PC-3 (cell line): ENCODE results near the gene TREML4. TPM values are rescaled to one million over a fixed set of nuclear protein-coding genes. Genes with fewer than 3 reads are reported as not detected.

Experiments
- ATAC-seq: fragments of 200-7000 bp; cut with Tn5 transposase; 2 replicates; pipeline ENCODE4 v1.9.1; 2020; ENCODE audit warnings: mild to moderate bottlenecking, moderate library complexity
- BruUV-seq: library from RNA; stranded (reverse); fragments of 400-500 nt; replicated peaks from 2 replicates; lab custom pipeline; 2021; lab: Mats Ljungman, UMichigan
- CTCF ChIA-PET: fragments of 300-600 bp; sonication (Branson Sonifier 250); formaldehyde crosslinking; loops from one replicate; lab custom pipeline; 2022; ENCODE audit warnings: antibody characterized with exemption; lab: Charles Lee
- POLR2A ChIA-PET: fragments of 300-600 bp; sonication (Branson Sonifier 250); formaldehyde crosslinking; loops from one replicate; lab custom pipeline; 2022; ENCODE audit warnings: antibody characterized with exemption; ENCODE audit not compliant: unreplicated experiment; lab: Charles Lee
- DNase-seq: peaks from one replicate; pipeline ENCODE4 v3.0.0-alpha.2; 2015
- H2AFZ ChIP-seq: fragments of 300-600 bp; sonication (generic); 2 replicates; pipeline ENCODE4 v1.6.0; 2016; ENCODE audit warnings: antibody characterized with exemption, low read length
- H3F3A ChIP-seq: fragments of 300-600 bp; sonication (generic); one replicate; pipeline ENCODE4 v1.6.0; 2017; ENCODE audit warnings: antibody characterized with exemption, low read length, control low read depth, mild to moderate bottlenecking; ENCODE audit not compliant: unreplicated experiment
- H3K27ac ChIP-seq: fragments of 300-600 bp; sonication (generic); 2 replicates; pipeline ENCODE4 v1.5.1; 2016; ENCODE audit warnings: mild to moderate bottlenecking, low read length
- H3K27me3 ChIP-seq: fragments of 300-600 bp; sonication (generic); 2 replicates; pipeline ENCODE4 v1.6.1; 2016; ENCODE audit warnings: low read length, mixed read lengths
- H3K36me3 ChIP-seq: fragments of 300-600 bp; sonication (generic); 2 replicates; pipeline ENCODE4 v1.6.1; 2016; ENCODE audit warnings: low read depth, mixed run types, low read length, mixed read lengths
- H3K4me1 ChIP-seq: fragments of 300-600 bp; sonication (generic); 2 replicates; pipeline ENCODE4 v1.5.1; 2016; ENCODE audit warnings: low read length; ENCODE audit not compliant: insufficient read depth
- H3K4me2 ChIP-seq: fragments of 300-600 bp; sonication (generic); 2 replicates; pipeline ENCODE4 v1.6.0; 2016; ENCODE audit warnings: low read length
- H3K4me3 ChIP-seq: fragments of 300-600 bp; sonication (generic); 2 replicates; pipeline ENCODE4 v1.5.1; 2016; ENCODE audit warnings: mild to moderate bottlenecking, low read length, mixed read lengths
- H3K79me2 ChIP-seq: fragments of 300-600 bp; sonication (generic); 2 replicates; pipeline ENCODE4 v1.6.1; 2017; ENCODE audit warnings: low read length, mixed read lengths
- H3K9ac ChIP-seq: fragments of 300-600 bp; sonication (generic); 2 replicates; pipeline ENCODE4 v1.6.0; 2016; ENCODE audit warnings: mild to moderate bottlenecking, low read length
- H3K9me2 ChIP-seq: fragments of 300-600 bp; sonication (generic); replicated peaks from 2 replicates; pipeline ENCODE4 v1.6.1; 2016; ENCODE audit warnings: mixed run types, low read length, mixed read lengths
- H3K9me3 ChIP-seq: fragments of 300-600 bp; sonication (generic); 2 replicates; pipeline ENCODE4 v1.6.1; 2016; ENCODE audit warnings: low read length, mixed read lengths
- H4K20me1 ChIP-seq: fragments of 300-600 bp; sonication (generic); 2 replicates; pipeline ENCODE4 v1.6.1; 2016; ENCODE audit warnings: low read length, mixed read lengths
- EZH2 ChIP-seq: fragments of 300-600 bp; sonication (generic); IDR thresholded peaks from one replicate; pipeline ENCODE4 v1.6.1; 2017; ENCODE audit warnings: antibody characterized with exemption, mild to moderate bottlenecking, low read length; ENCODE audit not compliant: unreplicated experiment
- EZH2phosphoT487 ChIP-seq: fragments of 300-600 bp; sonication (generic); IDR thresholded peaks from 2 replicates; pipeline ENCODE4 v1.6.1; 2018; ENCODE audit warnings: mild to moderate bottlenecking, antibody characterized with exemption, low read length, borderline replicate concordance
- intact Hi-C: fragments of 100-400 bp; cut with micrococcal nuclease; formaldehyde crosslinking; loops from 2 replicates; pipeline ENCODE4 v1.9.0; 2023
- total RNA-seq: library from RNA; depleted of rRNA; stranded (reverse); fragments of >200 nt; gene quantifications from 2 replicates; pipeline ENCODE4 v1.2.3, GENCODE V29; 2014
- TF ChIP-seq, protein P1 (sequence below): fragments of 300-600 bp; sonication (generic); conservative IDR thresholded peaks from 2 replicates; pipeline ENCODE4 v1.5.1; 2017; ENCODE audit warnings: antibody characterized with exemption, low read depth, mild to moderate bottlenecking, low read length

Gene TREML4
- total RNA-seq, 1 experiment from 2014 or later = not detected

DNA sequence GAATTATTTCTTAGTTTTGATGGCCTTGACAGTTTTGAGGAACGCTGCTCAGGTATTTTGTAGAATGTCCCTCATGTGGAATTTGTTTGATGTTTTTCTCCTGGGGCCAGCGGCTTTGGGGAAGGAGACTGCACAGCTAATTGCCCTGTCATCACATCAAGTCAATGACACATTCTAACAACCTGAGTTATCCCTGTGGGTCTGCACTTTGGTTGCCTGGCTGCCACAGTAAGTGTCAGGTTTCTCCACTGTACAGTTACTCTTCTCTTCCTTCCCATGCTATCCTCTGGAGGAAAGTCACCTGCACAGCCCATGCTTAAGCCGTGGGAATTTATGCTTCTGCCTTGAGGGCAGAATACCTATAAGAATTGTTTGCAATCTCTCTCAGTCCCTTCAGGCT lies 1.4 kb upstream of the TREML4 start:
- no peak overlapping the region for H3K27ac ChIP-seq
- no TSS peak for BruUV-seq
- no peaks in the 10 kb centered on the region for H3K79me2 ChIP-seq
- H3F3A ChIP-seq = no peaks in the 10 kb centered on the region
- intact Hi-C loops = no loop called here
- H3K4me2 ChIP-seq = no peak overlapping the region
- no peak overlapping the region for H2AFZ ChIP-seq
- H3K9ac ChIP-seq = no peak overlapping the region
- ChIA-PET POLR2A (no interaction called here), CTCF (no interaction called here)
- H3K4me1 ChIP-seq = peaks cover 12% of the 10 kb centered on the region; the same call in 1 of the 2 replicates
- H4K20me1 ChIP-seq = no peaks in the 10 kb centered on the region
- no peak overlapping the region for H3K4me3 ChIP-seq
- H3K36me3 ChIP-seq = no peaks in the 10 kb centered on the region
- no peaks in the 10 kb centered on the region for H3K9me3 ChIP-seq
- peak; percentile 45 for ATAC-seq
- no peaks in the 10 kb centered on the region for H3K9me2 ChIP-seq
- TF ChIP-seq EZH2phosphoT487 (no peak), EZH2 (no peak)
- TF ChIP-seq, protein P1, sequence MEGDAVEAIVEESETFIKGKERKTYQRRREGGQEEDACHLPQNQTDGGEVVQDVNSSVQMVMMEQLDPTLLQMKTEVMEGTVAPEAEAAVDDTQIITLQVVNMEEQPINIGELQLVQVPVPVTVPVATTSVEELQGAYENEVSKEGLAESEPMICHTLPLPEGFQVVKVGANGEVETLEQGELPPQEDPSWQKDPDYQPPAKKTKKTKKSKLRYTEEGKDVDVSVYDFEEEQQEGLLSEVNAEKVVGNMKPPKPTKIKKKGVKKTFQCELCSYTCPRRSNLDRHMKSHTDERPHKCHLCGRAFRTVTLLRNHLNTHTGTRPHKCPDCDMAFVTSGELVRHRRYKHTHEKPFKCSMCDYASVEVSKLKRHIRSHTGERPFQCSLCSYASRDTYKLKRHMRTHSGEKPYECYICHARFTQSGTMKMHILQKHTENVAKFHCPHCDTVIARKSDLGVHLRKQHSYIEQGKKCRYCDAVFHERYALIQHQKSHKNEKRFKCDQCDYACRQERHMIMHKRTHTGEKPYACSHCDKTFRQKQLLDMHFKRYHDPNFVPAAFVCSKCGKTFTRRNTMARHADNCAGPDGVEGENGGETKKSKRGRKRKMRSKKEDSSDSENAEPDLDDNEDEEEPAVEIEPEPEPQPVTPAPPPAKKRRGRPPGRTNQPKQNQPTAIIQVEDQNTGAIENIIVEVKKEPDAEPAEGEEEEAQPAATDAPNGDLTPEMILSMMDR = no peak
- DNase-seq = peak; percentile 22
- H3K27me3 ChIP-seq = peaks cover 32% of the 10 kb centered on the region

DNA sequence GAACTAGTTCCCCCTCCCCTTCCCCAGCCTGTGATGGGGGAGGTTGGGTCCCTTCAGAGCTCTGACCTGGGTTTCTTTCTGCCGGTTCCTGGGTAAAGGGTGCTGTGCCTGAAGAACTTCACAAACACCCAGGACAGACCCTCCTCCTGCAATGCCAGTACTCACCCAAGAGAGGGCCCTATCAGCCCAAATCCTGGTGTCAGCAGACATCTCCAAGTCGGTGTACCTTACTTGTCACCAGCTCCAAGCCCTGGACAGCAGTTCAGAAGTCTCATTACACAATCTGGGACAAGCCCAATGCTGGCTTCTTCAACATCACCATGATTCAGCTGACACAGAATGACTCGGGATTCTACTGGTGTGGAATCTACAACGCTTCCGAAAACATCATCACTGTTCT lies 467 bp downstream of the TREML4 start:
- no peak overlapping the region for H3K4me3 ChIP-seq
- CTCF ChIA-PET = no interaction called here

DNA sequence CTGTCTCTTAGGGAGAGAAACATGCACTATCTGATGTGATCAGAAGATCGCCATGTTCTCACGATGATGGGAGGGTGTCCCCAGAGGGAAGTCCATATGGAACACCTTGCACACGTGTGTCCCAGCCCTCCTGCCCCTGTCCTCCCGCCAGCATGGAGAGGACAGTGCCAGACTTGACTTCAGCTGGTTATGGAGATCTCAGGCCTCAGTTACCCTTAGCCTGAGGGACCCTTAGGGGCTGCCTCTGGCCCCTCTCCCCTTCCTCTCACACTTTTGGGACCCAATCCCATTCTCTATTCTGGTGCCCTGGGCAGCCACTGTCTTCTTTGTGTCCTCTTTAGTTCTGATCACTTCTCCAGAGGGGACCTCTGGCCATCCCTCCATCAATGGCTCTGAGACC lies 1.6 kb downstream of the TREML4 start:
- TF ChIP-seq, protein P1 = no peak
- no peak for TF ChIP-seq EZH2
- no peak for TF ChIP-seq EZH2phosphoT487
- no peaks in the 10 kb centered on the region for H3F3A ChIP-seq
- no peaks in the 10 kb centered on the region for H3K9me3 ChIP-seq
- no peak overlapping the region for H3K9ac ChIP-seq
- ChIA-PET POLR2A (no interaction called here), CTCF (no interaction called here)
- BruUV-seq = no TSS peak
- no peaks in the 10 kb centered on the region for H3K79me2 ChIP-seq
- ATAC-seq (no peak), DNase-seq (no peak)
- H3K4me1 ChIP-seq = peaks cover 12% of the 10 kb centered on the region; the same call in 1 of the 2 replicates
- H3K4me2 ChIP-seq = no peak overlapping the region
- no peak overlapping the region for H3K27ac ChIP-seq
- peaks cover 38% of the 10 kb centered on the region for H3K27me3 ChIP-seq
- no peak overlapping the region for H3K4me3 ChIP-seq
- intact Hi-C loops = no loop called here
- H3K36me3 ChIP-seq = no peaks in the 10 kb centered on the region
- H3K9me2 ChIP-seq = no peaks in the 10 kb centered on the region
- no peaks in the 10 kb centered on the region for H4K20me1 ChIP-seq
- H2AFZ ChIP-seq = no peak overlapping the region

More for the DNA sequence above, 467 bp downstream of the TREML4 start:
- Histone ChIP-seq H3K79me2 (no peaks in the 10 kb centered on the region), H3K9me3 (no peaks in the 10 kb centered on the region), H3K9me2 (no peaks in the 10 kb centered on the region), H3K4me2 (no peak overlapping the region), H2AFZ (no peak overlapping the region), H3K36me3 (no peaks in the 10 kb centered on the region), H4K20me1 (no peaks in the 10 kb centered on the region), H3K4me1 (peaks cover 12% of the 10 kb centered on the region; the same call in 1 of the 2 replicates), H3K27ac (no peak overlapping the region), H3F3A (no peaks in the 10 kb centered on the region), H3K9ac (no peak overlapping the region), H3K27me3 (peaks cover 44% of the 10 kb centered on the region)
- POLR2A ChIA-PET = no interaction called here
- DNase-seq (no peak), ATAC-seq (no peak)
- TF ChIP-seq, protein P1 = no peak
- TF ChIP-seq EZH2 = no peak
- no peak for TF ChIP-seq EZH2phosphoT487
- intact Hi-C loops = no loop called here
- BruUV-seq = no TSS peak
